ENCODE results near the gene HIP1.

DNA sequence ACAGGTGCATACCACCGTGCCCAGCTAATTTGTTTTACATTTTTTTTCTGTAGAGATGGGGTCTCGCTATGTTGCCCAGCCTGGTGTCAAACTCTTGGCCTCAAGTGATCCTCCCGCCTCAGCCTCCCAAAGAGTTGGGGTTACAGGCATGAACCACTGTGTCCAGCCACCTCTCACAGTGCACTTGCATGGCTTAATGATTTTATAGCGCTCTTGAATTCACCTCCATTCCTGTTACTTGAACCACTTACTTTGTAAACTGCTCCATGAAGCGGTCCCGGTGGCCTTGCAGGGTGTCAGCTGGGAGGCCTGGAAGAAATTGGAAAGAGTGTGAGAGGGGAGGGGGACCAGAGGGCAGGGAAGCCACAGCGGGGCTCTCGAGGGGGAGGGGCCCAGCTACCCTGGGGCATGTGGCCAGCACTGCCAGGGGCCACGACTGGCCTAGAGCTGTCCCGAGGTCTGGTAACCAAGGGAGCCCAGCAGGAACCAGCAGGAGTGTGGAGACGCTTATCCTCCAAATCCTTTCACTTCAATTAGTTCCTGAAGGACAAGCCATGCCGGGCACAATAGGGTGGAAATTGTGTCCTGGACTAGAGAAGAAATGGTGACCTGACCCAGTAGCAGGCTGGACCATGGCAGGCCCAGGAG, 170.7 kb downstream of the HIP1 start:
- TF ChIP-seq POLR2AphosphoS5 (IDR thresholded peaks at IDR 0.05; ENCODE audit: low read depth, low read length) (no peak), ZNF121 (CRISPR knock-in tag; IDR thresholded peaks at IDR 0.05) (no peak), ZNF30 (CRISPR knock-in tag; IDR thresholded peaks at IDR 0.05) (no peak), ZNF614 (CRISPR knock-in tag; IDR thresholded peaks at IDR 0.05; ENCODE audit: borderline replicate concordance) (no peak), HNRNPL (IDR thresholded peaks at IDR 0.05; ENCODE audit: low read depth, low read length) (no peak), PHF8 (CRISPR knock-in tag; IDR thresholded peaks at IDR 0.05) (no peak), ZNF160 (CRISPR knock-in tag; IDR thresholded peaks at IDR 0.05) (no peak), TCF7 (IDR thresholded peaks at IDR 0.05; ENCODE audit: low read depth) (no peak), POLR2A (IDR thresholded peaks at IDR 0.05; ENCODE audit: insufficient read depth in 1 of 2, low read depth in 2 of 2, low read length in 2 of 2) (no peak), MAZ (IDR thresholded peaks at IDR 0.05; ENCODE audit: borderline replicate concordance, low read depth, low read length) (no peak), MAZ (CRISPR knock-in tag; IDR thresholded peaks at IDR 0.05; ENCODE audit: low read depth) (no peak), IKZF1 (IDR thresholded peaks at IDR 0.05) (no peak)
- TF ChIP-seq, protein P1, sequence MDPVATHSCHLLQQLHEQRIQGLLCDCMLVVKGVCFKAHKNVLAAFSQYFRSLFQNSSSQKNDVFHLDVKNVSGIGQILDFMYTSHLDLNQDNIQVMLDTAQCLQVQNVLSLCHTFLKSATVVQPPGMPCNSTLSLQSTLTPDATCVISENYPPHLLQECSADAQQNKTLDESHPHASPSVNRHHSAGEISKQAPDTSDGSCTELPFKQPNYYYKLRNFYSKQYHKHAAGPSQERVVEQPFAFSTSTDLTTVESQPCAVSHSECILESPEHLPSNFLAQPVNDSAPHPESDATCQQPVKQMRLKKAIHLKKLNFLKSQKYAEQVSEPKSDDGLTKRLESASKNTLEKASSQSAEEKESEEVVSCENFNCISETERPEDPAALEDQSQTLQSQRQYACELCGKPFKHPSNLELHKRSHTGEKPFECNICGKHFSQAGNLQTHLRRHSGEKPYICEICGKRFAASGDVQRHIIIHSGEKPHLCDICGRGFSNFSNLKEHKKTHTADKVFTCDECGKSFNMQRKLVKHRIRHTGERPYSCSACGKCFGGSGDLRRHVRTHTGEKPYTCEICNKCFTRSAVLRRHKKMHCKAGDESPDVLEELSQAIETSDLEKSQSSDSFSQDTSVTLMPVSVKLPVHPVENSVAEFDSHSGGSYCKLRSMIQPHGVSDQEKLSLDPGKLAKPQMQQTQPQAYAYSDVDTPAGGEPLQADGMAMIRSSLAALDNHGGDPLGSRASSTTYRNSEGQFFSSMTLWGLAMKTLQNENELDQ (CRISPR knock-in tag; IDR thresholded peaks at IDR 0.05; ENCODE audit: borderline replicate concordance): no peak
- TF ChIP-seq, protein P2, sequence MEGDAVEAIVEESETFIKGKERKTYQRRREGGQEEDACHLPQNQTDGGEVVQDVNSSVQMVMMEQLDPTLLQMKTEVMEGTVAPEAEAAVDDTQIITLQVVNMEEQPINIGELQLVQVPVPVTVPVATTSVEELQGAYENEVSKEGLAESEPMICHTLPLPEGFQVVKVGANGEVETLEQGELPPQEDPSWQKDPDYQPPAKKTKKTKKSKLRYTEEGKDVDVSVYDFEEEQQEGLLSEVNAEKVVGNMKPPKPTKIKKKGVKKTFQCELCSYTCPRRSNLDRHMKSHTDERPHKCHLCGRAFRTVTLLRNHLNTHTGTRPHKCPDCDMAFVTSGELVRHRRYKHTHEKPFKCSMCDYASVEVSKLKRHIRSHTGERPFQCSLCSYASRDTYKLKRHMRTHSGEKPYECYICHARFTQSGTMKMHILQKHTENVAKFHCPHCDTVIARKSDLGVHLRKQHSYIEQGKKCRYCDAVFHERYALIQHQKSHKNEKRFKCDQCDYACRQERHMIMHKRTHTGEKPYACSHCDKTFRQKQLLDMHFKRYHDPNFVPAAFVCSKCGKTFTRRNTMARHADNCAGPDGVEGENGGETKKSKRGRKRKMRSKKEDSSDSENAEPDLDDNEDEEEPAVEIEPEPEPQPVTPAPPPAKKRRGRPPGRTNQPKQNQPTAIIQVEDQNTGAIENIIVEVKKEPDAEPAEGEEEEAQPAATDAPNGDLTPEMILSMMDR (CRISPR knock-in tag; IDR thresholded peaks at IDR 0.05): no peak
- TF ChIP-seq, protein P3, sequence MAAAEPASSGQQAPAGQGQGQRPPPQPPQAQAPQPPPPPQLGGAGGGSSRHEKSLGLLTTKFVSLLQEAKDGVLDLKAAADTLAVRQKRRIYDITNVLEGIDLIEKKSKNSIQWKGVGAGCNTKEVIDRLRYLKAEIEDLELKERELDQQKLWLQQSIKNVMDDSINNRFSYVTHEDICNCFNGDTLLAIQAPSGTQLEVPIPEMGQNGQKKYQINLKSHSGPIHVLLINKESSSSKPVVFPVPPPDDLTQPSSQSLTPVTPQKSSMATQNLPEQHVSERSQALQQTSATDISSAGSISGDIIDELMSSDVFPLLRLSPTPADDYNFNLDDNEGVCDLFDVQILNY (CRISPR knock-in tag; conservative IDR thresholded peaks at IDR 0.05): no peak

Data from HepG2 (cell line).